Keratinocyte (primary cell): Measurements from ENCODE around the gene MOGAT2. TPM values are rescaled to one million over a fixed set of nuclear protein-coding genes. Genes with fewer than 3 reads are reported as not detected.

Experiments used
- DNase-seq: peaks from one replicate; pipeline ENCODE4 v3.0.0-alpha.2; 2011; ENCODE audit warnings: low read depth, missing footprints, low spot score
- FAIRE-seq: peaks from 2 replicates; lab custom pipeline; 2011; peaks lifted over from hg19 to GRCh38; lab: Jason Lieb, UNC
- H2AFZ ChIP-seq: 2 replicates; pipeline ENCODE4 v1.6.0; 2012; ENCODE audit warnings: low read length, control low read depth, inconsistent platforms; ENCODE audit not compliant: control insufficient read depth
- H3K27ac ChIP-seq: 2 replicates; pipeline ENCODE4 v1.5.1; 2011; ENCODE audit warnings: low read length; ENCODE audit not compliant: control insufficient read depth, insufficient read depth
- H3K27me3 ChIP-seq: 3 replicates; pipeline ENCODE4 v1.6.0; 2011; ENCODE audit warnings: low read length; ENCODE audit not compliant: control insufficient read depth, insufficient read depth; ENCODE audit errors: extremely low read depth
- H3K36me3 ChIP-seq, 2 experiments: 2 replicates in 1 of 2; 3 replicates in 1 of 2; pipeline ENCODE4 v1.5.1; 2011; ENCODE audit warnings: low read length in 2 of 2, mild to moderate bottlenecking in 1 of 2; ENCODE audit not compliant: control insufficient read depth in 2 of 2, insufficient read depth in 2 of 2; ENCODE audit errors: extremely low read depth in 1 of 2
- H3K4me1 ChIP-seq: 3 replicates; pipeline ENCODE4 v1.5.1; 2011; ENCODE audit warnings: low read length; ENCODE audit not compliant: control insufficient read depth, insufficient read depth; ENCODE audit errors: extremely low read depth
- H3K4me2 ChIP-seq: 3 replicates; pipeline ENCODE4 v1.6.0; 2011; ENCODE audit warnings: low read depth, low read length; ENCODE audit not compliant: control insufficient read depth, insufficient read depth; ENCODE audit errors: extremely low read depth
- H3K4me3 ChIP-seq, 3 experiments: fragments of 200-600 bp in 1 of 3; sonication (generic) in 1 of 3; 2 replicates in 2 of 3; 3 replicates in 1 of 3; pipeline ENCODE4 v1.5.1; 2011 to 2016; ENCODE audit warnings: low read length in 3 of 3, mild to moderate bottlenecking in 3 of 3, control low read depth in 2 of 3, inconsistent platforms in 1 of 3, low read depth in 1 of 3, mixed read lengths in 1 of 3, mixed run types in 1 of 3, moderate library complexity in 1 of 3; ENCODE audit not compliant: control insufficient read depth in 2 of 3, insufficient read depth in 2 of 3; ENCODE audit errors: extremely low read depth in 1 of 3
- H3K79me2 ChIP-seq: 2 replicates; pipeline ENCODE4 v1.6.0; 2012; ENCODE audit warnings: low read length; ENCODE audit not compliant: control insufficient read depth, insufficient read depth
- H3K9ac ChIP-seq: 3 replicates; pipeline ENCODE4 v1.6.0; 2011; ENCODE audit warnings: low read length; ENCODE audit not compliant: control insufficient read depth, insufficient read depth; ENCODE audit errors: extremely low read depth
- H3K9me1 ChIP-seq: 3 replicates; pipeline ENCODE4 v1.6.0; 2011; ENCODE audit warnings: low read length; ENCODE audit not compliant: control insufficient read depth, insufficient read depth; ENCODE audit errors: extremely low read depth
- H3K9me3 ChIP-seq: 2 replicates; pipeline ENCODE4 v1.5.1; 2012; ENCODE audit warnings: low read depth, low read length; ENCODE audit not compliant: control insufficient read depth
- H4K20me1 ChIP-seq: 3 replicates; pipeline ENCODE4 v1.6.0; 2011; ENCODE audit warnings: low read length; ENCODE audit not compliant: control insufficient read depth, insufficient read depth; ENCODE audit errors: extremely low read depth
- EZH2 ChIP-seq: IDR thresholded peaks from one replicate; pipeline ENCODE4 v1.6.1; 2012; ENCODE audit warnings: inconsistent platforms, mild to moderate bottlenecking, low read length, moderate library complexity
- dilution Hi-C: fragments of 300-500 bp; cut with MboI; formaldehyde crosslinking; loops from one replicate; pipeline ENCODE4 v1.7.0; 2020; ENCODE audit warnings: low sequenced_read_pairs; ENCODE audit not compliant: extremely low pct_ligation_motif_present
- polyA plus RNA-seq, 5 experiments: library from polyadenylated mRNA; depleted of rRNA in 3 of 5; stranded (reverse) in 3 of 5; stranded (forward) in 1 of 5; unstranded in 1 of 5; fragments of >200 nt; gene quantifications; 1 replicate in 1 of 5; 2 replicates in 3 of 5; 3 replicates in 1 of 5; pipeline versions ENCODE4 v1.2.1 to v1.2.3, GENCODE V29; 2011 to 2012; ENCODE audit warnings: missing spikeins in 2 of 5, low read depth in 1 of 5, low replicate concordance in 1 of 5
- TF ChIP-seq, protein P1 (sequence below), 3 experiments: IDR thresholded peaks in 1 of 3; conservative IDR thresholded peaks in 1 of 3; optimal IDR thresholded peaks in 1 of 3; 2 replicates in 2 of 3; 3 replicates in 1 of 3; pipeline versions ENCODE3 to v1.5.1; 2011; ENCODE audit warnings: low read length in 3 of 3, mild to moderate bottlenecking in 3 of 3, moderate library complexity in 2 of 3, control low read depth in 1 of 3, inconsistent platforms in 1 of 3; ENCODE audit not compliant: insufficient read depth in 2 of 3; ENCODE audit errors: extremely low read depth in 1 of 3

Gene MOGAT2
- polyA plus RNA-seq, 1 donor (not counting 4 experiments of a cell fraction or from before 2014, with no cell fraction given), result not detected

DNA sequence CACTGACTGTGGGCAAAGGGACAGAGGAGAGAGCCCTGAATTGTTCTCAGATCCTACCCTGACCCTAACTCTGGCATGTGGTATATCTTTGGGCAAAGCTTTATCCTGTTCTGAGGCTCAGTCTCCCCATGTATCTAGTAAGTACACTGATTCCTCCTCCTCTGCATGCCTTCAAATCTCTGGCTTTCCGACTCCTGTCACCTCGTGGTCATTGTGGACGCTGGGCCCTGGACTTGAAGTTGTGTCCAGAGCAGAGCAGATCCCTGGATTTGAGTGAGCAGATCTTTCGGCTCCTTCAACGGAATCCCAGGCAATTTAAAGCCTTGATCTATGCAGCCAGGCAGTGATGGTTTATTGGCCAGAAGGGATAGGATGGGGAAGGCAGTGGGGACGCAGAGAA, 3.0 kb downstream of the MOGAT2 start:
- no peak for TF ChIP-seq EZH2
- TF ChIP-seq, protein P1, sequence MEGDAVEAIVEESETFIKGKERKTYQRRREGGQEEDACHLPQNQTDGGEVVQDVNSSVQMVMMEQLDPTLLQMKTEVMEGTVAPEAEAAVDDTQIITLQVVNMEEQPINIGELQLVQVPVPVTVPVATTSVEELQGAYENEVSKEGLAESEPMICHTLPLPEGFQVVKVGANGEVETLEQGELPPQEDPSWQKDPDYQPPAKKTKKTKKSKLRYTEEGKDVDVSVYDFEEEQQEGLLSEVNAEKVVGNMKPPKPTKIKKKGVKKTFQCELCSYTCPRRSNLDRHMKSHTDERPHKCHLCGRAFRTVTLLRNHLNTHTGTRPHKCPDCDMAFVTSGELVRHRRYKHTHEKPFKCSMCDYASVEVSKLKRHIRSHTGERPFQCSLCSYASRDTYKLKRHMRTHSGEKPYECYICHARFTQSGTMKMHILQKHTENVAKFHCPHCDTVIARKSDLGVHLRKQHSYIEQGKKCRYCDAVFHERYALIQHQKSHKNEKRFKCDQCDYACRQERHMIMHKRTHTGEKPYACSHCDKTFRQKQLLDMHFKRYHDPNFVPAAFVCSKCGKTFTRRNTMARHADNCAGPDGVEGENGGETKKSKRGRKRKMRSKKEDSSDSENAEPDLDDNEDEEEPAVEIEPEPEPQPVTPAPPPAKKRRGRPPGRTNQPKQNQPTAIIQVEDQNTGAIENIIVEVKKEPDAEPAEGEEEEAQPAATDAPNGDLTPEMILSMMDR (optimal IDR thresholded peaks at IDR 0.05 in 1 of 3, IDR thresholded peaks at IDR 0.05 in 1 of 3, conservative IDR thresholded peaks at IDR 0.05 in 1 of 3; ENCODE audit: extremely low read depth in 1 of 3, insufficient read depth in 2 of 3, low read length in 3 of 3), result no peak
- H3K9me1 ChIP-seq, result no peaks in the 10 kb centered on the region
- DNase-seq, result no peak
- H3K4me1 ChIP-seq, result peaks cover 8% of the 10 kb centered on the region
- H3K27ac ChIP-seq, result no peak overlapping the region
- no peaks in the 10 kb centered on the region for H4K20me1 ChIP-seq
- no peak overlapping the region for H3K4me2 ChIP-seq
- FAIRE-seq, result no peak
- H3K4me3 ChIP-seq, result no peak overlapping the region
- H2AFZ ChIP-seq, result no peak overlapping the region
- H3K36me3 ChIP-seq, result no peaks in the 10 kb centered on the region
- H3K9ac ChIP-seq, result no peak overlapping the region
- dilution Hi-C loops, result no loop called here
- no peaks in the 10 kb centered on the region for H3K9me3 ChIP-seq
- no peaks in the 10 kb centered on the region for H3K79me2 ChIP-seq
- peaks cover 12% of the 10 kb centered on the region for H3K27me3 ChIP-seq

DNA sequence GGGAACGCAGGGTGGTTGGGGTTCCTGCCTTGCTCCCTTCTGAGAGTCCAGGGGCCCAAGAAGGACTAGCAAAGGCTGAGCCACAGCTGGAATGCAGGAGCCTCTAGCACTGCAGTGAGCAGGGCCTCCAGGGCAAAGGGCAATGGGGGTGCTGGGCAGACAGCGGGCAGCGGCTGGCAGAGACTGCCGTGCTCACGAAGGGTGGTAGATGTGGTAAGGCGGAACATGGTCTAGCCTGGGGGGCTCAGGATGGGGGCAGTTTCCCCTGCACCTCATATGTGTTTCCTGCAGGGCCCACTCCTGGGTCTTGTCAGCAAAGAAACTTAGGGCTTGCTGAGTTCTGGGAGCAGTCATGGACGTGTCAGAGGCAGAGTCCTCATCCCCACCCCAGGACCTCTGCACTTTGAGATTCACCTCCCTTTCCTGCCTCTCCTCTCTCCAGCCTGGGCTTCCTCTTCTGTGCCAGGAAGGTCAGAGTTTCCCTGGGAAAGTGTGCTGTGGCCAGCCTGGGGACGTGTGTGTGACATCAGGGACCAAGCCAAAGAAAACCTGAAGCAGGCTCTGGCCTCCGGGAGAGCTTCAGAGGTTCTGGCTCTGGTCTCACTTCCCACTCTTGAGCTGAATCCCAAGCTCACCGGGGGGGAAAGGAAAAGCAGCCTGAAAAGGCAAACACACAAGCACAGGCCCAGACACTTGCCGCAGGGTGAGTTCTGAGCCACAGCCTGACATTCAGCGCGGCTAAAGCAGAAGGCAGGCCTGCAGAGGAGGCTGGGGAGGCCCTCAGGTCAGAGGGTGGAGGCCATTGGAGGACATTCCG, 4.4 kb downstream of the MOGAT2 start:
- H3K4me1 ChIP-seq, result peaks cover 8% of the 10 kb centered on the region
- dilution Hi-C loops, result no loop called here
- H3K27ac ChIP-seq, result no peak overlapping the region
- no peaks in the 10 kb centered on the region for H4K20me1 ChIP-seq
- H3K79me2 ChIP-seq, result no peaks in the 10 kb centered on the region
- H3K9me1 ChIP-seq, result no peaks in the 10 kb centered on the region
- DNase-seq, result no peak
- TF ChIP-seq, protein P1 (optimal IDR thresholded peaks at IDR 0.05 in 1 of 3, IDR thresholded peaks at IDR 0.05 in 1 of 3, conservative IDR thresholded peaks at IDR 0.05 in 1 of 3; ENCODE audit: extremely low read depth in 1 of 3, insufficient read depth in 2 of 3, low read length in 3 of 3), result no peak
- no peak for TF ChIP-seq EZH2
- no peak overlapping the region for H3K4me2 ChIP-seq
- no peak overlapping the region for H3K4me3 ChIP-seq
- H3K9ac ChIP-seq, result no peak overlapping the region
- no peak overlapping the region for H2AFZ ChIP-seq
- H3K36me3 ChIP-seq, result no peaks in the 10 kb centered on the region
- H3K9me3 ChIP-seq, result no peaks in the 10 kb centered on the region
- peaks cover 8% of the 10 kb centered on the region for H3K27me3 ChIP-seq
- FAIRE-seq, result no peak
